Measurements from ENCODE around the gene TPO.

DNA sequence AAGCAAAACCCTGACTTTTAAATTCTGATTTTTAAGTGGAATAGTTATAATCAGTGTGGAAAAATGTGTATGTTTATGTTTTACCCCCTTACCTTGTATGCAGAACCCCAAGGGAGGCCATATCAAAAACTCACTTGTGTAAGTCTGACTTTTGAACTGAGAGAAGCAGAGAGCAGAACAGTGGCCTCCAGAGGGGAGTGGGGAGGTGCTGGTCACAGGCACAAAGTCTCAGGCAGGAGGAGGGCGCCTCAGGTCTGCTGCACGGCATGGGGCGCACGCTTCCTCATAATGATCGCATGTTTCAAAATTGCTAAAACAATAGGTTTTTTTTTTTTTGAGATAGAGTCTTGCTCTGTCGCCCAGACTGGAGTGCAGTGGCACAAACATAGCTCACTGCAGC is 127.8 kb downstream of the TPO start:
- no peak for TF ChIP-seq EZH2phosphoT487 (IDR thresholded peaks at IDR 0.05; ENCODE audit: low read length)
- TF ChIP-seq, protein P1, sequence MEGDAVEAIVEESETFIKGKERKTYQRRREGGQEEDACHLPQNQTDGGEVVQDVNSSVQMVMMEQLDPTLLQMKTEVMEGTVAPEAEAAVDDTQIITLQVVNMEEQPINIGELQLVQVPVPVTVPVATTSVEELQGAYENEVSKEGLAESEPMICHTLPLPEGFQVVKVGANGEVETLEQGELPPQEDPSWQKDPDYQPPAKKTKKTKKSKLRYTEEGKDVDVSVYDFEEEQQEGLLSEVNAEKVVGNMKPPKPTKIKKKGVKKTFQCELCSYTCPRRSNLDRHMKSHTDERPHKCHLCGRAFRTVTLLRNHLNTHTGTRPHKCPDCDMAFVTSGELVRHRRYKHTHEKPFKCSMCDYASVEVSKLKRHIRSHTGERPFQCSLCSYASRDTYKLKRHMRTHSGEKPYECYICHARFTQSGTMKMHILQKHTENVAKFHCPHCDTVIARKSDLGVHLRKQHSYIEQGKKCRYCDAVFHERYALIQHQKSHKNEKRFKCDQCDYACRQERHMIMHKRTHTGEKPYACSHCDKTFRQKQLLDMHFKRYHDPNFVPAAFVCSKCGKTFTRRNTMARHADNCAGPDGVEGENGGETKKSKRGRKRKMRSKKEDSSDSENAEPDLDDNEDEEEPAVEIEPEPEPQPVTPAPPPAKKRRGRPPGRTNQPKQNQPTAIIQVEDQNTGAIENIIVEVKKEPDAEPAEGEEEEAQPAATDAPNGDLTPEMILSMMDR (IDR thresholded peaks at IDR 0.05; ENCODE audit: low read length), result no peak
- TF ChIP-seq EZH2 (optimal IDR thresholded peaks at IDR 0.05; ENCODE audit: low read depth, low read length), result no peak

Measured in MM.1S (cell line).